GM18858 (cell line): ENCODE measurements around the gene LRP1.

ENCODE experiments used
- ATAC-seq: cut with Tn5 transposase; IDR thresholded peaks from one replicate; pipeline ENCODE4 v1.9.1; 2021; ENCODE audit not compliant: unreplicated experiment

LRP1 gene

DNA sequence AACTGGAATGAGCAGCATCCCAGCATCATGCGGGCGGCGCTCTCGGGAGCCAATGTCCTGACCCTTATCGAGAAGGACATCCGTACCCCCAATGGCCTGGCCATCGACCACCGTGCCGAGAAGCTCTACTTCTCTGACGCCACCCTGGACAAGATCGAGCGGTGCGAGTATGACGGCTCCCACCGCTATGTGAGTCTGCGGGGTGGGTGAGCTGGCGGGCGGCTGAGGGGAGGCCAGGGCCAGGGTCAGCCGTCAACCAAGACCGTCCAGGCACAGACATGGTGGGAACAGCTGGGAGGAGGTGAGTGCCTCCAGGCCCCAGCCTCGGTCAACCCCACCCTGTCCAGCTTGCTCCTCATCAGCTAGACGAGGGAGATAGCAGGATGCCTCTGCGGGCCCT is 62.5 kb downstream of the LRP1 start:
- no peak for ATAC-seq

DNA sequence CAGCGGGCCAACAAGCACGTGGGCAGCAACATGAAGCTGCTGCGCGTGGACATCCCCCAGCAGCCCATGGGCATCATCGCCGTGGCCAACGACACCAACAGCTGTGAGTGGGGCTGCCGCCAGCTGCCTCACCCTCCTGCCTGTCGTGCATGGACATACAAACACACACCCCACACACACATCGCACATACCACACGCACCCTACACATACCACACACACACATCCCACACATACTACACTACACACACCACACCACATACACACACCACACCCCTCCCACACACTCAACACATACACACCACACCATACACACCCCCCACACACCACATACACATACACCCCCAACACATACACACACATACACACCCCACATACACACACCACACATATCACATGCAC is 63.1 kb downstream of the LRP1 start:
- no peak for ATAC-seq

DNA sequence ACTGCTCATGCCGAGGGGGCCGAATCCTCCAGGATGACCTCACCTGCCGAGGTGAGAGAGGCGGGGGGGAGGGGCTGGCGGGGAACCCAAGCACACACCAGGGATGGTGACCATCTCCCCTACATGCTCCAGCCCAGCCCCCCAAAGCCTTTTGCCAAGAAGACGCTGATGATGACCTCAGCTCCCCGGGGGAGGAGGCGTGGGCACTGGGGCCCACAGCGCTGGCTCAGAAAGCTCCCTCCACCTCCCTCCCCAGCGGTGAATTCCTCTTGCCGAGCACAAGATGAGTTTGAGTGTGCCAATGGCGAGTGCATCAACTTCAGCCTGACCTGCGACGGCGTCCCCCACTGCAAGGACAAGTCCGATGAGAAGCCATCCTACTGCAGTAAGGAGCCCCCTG is 64.6 kb downstream of the LRP1 start:
- ATAC-seq = no peak

- ATAC-seq = no peak
Measured at GRCh38 chr12:57193706-57194245, 65.5 kb downstream of the LRP1 start.

DNA sequence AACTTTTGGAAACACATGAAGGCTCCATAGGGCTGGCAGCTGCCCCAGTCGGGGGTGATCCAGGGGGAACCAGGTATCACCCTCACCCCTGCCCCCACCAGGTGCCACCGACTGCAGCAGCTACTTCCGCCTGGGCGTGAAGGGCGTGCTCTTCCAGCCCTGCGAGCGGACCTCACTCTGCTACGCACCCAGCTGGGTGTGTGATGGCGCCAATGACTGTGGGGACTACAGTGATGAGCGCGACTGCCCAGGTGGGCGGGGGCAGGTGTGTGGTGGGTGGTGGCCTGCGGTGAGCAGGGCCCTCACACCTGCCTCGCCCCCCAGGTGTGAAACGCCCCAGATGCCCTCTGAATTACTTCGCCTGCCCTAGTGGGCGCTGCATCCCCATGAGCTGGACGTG is 66.0 kb downstream of the LRP1 start:
- ATAC-seq = no peak

DNA sequence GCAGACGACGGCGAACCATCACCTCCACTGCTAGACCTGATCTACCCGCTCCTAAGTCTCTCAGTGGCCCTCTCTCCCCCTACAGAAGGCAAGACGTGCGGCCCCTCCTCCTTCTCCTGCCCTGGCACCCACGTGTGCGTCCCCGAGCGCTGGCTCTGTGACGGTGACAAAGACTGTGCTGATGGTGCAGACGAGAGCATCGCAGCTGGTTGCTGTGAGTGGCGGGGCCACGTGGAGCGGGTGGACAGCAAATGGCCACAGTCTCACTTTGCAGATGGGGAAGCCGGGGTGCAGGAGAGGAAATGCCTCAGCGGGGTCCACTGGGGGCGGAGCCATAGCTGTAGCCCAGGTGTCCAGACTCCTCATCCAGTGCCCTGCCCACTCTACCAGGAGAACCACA is 66.9 kb downstream of the LRP1 start:
- ATAC-seq = no peak

- ATAC-seq = no peak
Measured at GRCh38 chr12:57195611-57196371, 67.5 kb downstream of the LRP1 start.

GRCh38 chr12:57196439-57196838 is 68.2 kb downstream of the LRP1 start:
- no peak for ATAC-seq

DNA sequence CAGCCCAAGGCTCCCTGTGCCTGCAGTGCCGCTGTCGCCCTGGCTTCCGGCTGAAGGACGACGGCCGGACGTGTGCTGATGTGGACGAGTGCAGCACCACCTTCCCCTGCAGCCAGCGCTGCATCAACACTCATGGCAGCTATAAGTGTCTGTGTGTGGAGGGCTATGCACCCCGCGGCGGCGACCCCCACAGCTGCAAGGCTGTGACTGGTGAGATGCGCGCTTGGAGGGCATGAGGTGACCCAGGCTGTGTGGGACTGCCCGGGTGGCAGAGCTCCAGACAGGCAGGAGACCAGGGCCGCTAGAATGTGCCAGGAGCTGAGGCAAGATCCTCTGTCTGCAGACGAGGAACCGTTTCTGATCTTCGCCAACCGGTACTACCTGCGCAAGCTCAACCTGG is 68.7 kb downstream of the LRP1 start:
- ATAC-seq = no peak

DNA sequence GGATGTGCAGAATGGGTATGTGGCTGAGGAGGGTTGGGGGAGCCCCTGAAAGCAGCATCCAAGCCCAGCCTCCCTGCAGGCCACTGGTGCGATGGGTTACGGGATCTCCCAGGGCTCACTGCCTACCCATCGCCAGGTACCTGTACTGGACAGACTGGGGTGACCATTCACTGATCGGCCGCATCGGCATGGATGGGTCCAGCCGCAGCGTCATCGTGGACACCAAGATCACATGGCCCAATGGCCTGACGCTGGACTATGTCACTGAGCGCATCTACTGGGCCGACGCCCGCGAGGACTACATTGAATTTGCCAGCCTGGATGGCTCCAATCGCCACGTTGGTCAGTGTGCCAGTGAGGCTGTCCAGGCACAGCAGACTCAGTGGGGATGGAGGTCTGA is 70.0 kb downstream of the LRP1 start:
- ATAC-seq = no peak

DNA sequence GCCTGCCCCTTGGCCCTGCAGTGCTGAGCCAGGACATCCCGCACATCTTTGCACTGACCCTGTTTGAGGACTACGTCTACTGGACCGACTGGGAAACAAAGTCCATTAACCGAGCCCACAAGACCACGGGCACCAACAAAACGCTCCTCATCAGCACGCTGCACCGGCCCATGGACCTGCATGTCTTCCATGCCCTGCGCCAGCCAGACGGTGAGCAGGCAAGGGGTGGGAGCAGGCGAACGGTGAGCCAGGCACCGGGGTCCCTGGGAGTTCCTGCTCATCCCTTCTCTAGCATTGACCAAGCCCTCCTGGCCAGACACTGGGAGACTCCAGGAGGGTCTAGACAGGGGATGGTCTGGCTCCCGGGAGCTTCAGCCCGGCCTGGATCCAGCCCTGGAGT is 70.9 kb downstream of the LRP1 start:
- no peak for ATAC-seq

DNA sequence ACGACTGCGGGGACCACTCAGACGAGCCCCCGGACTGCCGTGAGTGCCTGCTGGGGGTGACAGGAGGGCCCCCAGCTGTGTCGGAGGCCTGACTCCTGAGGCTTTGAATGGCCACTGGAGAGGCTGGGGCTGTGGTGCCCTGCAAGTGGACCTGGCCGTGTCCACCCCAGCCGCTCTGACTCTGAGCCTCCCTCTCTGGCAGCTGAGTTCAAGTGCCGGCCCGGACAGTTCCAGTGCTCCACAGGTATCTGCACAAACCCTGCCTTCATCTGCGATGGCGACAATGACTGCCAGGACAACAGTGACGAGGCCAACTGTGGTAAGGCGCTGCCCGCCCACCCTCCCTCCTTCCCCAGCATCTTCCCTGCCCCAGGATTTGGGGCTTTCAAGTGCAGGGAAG is 72.2 kb downstream of the LRP1 start:
- ATAC-seq = no peak

DNA sequence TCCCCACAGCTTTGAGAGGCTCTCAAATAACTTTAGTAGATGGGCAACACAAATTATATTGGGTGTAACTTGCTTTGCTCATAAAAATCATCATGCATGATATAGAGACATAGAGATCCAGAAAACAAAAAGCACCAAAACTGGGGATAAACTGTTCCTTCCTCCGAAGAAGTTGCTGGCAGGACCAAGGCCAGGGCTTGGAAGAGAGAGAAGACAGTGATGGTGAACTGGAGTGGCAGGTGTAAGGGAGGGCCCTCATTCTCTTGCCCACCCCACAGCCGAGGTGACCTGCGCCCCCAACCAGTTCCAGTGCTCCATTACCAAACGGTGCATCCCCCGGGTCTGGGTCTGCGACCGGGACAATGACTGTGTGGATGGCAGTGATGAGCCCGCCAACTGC is 72.9 kb downstream of the LRP1 start:
- ATAC-seq = no peak

DNA sequence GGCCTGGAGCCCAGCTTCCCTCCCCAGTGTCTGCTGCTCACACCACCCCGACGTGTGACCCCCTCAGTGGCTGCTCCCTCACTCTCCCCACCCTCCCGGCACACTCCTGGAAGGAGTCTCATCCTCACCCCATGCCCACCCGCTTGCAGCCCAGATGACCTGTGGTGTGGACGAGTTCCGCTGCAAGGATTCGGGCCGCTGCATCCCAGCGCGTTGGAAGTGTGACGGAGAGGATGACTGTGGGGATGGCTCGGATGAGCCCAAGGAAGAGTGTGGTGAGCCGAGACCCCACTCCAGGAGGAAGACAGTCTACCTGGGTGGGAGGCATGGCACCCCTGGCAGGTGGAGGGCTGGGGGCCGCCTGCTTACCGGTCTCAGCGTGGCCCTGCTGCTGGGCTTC is 73.3 kb downstream of the LRP1 start:
- ATAC-seq = no peak

DNA sequence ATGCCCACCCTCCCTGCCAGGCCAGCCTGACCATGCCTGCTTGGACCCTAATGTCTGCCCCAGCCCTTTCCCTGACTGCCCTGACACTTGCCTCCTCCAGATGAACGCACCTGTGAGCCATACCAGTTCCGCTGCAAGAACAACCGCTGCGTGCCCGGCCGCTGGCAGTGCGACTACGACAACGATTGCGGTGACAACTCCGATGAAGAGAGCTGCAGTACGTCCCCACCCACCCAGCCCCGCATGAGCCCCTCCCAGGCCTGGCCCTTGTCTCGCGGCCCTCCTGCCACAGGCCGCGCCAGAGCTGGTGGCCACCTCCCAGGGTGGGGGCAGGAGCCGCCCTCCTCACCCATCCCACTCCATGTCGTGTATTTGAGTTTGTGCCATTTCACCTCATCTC is 74.0 kb downstream of the LRP1 start:
- no peak for ATAC-seq

DNA sequence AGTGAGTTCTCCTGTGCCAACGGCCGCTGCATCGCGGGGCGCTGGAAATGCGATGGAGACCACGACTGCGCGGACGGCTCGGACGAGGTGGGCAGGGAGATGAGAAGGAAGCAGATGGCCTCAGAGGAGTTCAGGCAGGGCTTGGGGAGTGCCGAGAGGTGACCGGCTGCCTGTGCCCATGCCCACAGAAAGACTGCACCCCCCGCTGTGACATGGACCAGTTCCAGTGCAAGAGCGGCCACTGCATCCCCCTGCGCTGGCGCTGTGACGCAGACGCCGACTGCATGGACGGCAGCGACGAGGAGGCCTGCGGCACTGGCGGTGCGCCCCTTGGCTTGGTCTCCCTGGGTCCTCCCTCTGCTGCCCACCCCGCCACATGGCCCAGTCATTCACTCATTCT is 74.9 kb downstream of the LRP1 start:
- ATAC-seq = no peak

DNA sequence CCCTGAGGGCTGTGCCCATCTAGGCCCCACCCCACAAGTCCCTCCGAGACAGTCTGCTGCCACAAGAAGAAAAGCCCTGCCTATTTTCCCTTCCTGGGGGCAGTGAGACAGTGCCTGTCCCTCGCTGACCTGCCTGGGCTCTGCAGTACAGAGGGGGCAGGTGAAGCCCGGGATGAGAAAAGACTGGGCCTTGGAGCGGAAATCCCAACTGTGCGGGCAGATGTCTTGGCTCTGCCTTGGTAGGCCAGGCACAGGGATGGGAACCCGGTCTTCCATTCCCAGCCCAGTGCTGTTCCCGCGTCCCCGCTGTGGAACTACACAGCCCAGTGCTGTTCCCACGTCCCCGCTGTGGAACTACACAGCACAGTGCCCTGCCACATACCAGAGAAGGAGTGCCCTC is 75.5 kb downstream of the LRP1 start:
- ATAC-seq = no peak

- no peak for ATAC-seq
Measured at GRCh38 chr12:57204454-57204853, 76.2 kb downstream of the LRP1 start.

GRCh38 chr12:57205186-57205585 is 76.9 kb downstream of the LRP1 start:
- no peak for ATAC-seq

- no peak for ATAC-seq
Measured at GRCh38 chr12:57205931-57206330, 77.6 kb downstream of the LRP1 start.

DNA sequence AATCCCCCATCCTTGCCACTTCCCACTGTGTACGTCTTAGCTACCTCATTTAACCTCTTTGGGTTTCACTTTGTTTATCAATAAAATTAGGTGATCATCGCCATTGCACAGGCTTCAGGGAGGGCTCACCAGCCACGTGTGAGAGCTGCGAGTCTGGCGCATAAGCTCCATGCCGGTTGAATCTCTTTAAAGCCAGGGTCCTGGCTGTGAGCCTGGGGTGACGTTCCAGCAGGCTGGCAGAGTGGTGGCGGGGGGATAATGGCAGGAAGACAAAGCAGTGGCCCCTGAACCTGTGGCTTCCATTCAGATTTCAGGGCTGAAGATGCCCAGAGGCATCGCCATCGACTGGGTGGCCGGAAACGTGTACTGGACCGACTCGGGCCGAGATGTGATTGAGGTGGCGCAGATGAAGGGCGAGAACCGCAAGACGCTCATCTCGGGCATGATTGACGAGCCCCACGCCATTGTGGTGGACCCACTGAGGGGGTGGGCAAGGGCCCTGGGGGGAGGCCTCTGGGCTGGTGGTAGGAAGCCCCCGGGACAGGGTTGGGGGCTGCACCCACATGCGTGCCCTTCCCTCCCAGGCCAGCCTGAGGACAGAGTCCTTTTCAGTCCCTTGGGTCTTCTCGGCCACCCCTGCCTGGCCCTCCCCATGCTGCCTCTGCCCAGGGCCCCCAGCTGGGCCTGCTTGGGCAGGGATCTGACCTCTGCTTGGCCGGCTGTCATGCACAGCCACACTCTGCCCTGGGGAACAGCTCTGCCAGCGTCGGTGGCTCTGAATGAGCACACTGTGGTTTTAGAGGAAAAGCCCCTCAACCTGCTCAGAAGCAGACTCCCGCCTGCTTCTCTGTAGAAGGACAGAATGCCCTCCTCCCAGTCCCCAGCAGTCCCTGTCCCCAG is 79.7 kb downstream of the LRP1 start:
- ATAC-seq = no peak

DNA sequence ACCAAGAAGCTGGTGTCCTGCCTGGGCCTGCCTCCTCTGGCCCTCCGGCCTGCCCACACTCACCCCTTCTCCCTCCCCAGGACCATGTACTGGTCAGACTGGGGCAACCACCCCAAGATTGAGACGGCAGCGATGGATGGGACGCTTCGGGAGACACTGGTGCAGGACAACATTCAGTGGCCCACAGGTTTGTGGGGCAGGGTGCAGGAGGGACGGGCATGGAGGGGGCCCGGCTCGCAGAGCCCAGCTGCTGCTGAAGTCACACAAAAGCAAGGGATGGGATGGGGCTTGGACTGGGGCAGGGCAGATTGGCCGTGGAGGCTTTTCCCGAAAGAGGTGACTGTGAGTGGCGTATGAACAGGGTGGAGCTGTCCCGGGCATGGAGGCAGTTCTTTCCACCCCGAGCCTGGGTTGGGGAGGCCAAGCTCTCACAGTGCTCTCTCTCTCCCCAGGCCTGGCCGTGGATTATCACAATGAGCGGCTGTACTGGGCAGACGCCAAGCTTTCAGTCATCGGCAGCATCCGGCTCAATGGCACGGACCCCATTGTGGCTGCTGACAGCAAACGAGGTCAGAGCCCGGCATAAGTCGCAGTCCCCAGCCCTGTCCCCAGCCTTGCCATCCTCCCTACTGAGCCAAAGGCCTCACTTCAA is 80.5 kb downstream of the LRP1 start:
- no peak for ATAC-seq
